ENCODE data around the gene KCNJ15.

The KCNJ15 gene

DNA sequence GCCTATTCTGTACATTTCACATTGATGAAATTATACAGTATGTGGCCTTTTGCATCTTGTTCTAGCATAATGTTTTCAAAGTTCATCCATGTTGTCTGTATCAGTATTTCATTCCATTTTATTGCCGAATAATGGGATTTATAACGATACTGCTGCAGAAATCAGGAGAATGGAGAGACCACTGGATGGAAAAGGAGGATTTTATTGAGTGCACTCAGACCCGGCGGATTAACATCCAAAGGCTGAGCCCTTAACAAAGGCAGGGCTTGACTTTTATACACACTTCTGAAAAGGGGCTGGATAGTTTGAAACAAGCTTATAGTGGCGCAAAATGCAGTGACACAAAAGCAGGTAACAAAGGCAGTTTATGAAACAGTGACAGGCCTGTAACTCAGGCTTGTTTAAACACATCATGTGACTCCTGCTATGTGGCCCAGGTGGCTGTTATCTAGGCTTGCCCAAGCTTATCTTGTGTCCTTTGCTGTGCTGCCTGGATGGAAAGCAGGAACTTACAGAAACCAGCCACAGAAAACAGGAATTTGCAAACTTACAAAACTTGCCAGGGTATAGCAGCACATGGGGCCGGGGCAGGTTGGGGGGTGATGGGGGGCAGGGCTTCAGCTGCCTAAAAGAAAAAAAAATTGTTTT lies 32.8 kb upstream of the KCNJ15 start:
- ATAC-seq: no peak
- TF ChIP-seq ZNF70 (CRISPR knock-in tag; IDR thresholded peaks at IDR 0.05): no peak
- TF ChIP-seq RARB (CRISPR knock-in tag; IDR thresholded peaks at IDR 0.05): no peak
- TF ChIP-seq ZNF8 (CRISPR knock-in tag; IDR thresholded peaks at IDR 0.05): no peak
- TF ChIP-seq SNAI2 (CRISPR knock-in tag; IDR thresholded peaks at IDR 0.05): no peak
- TF ChIP-seq ZFP3 (CRISPR knock-in tag; IDR thresholded peaks at IDR 0.05): no peak
- TF ChIP-seq ARNTL (CRISPR knock-in tag; IDR thresholded peaks at IDR 0.05; ENCODE audit: borderline replicate concordance, low read depth): no peak
- TF ChIP-seq, protein P1, sequence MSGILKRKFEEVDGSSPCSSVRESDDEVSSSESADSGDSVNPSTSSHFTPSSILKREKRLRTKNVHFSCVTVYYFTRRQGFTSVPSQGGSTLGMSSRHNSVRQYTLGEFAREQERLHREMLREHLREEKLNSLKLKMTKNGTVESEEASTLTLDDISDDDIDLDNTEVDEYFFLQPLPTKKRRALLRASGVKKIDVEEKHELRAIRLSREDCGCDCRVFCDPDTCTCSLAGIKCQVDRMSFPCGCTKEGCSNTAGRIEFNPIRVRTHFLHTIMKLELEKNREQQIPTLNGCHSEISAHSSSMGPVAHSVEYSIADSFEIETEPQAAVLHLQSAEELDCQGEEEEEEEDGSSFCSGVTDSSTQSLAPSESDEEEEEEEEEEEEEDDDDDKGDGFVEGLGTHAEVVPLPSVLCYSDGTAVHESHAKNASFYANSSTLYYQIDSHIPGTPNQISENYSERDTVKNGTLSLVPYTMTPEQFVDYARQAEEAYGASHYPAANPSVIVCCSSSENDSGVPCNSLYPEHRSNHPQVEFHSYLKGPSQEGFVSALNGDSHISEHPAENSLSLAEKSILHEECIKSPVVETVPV (CRISPR knock-in tag; IDR thresholded peaks at IDR 0.05): no peak
- TF ChIP-seq, protein P2, sequence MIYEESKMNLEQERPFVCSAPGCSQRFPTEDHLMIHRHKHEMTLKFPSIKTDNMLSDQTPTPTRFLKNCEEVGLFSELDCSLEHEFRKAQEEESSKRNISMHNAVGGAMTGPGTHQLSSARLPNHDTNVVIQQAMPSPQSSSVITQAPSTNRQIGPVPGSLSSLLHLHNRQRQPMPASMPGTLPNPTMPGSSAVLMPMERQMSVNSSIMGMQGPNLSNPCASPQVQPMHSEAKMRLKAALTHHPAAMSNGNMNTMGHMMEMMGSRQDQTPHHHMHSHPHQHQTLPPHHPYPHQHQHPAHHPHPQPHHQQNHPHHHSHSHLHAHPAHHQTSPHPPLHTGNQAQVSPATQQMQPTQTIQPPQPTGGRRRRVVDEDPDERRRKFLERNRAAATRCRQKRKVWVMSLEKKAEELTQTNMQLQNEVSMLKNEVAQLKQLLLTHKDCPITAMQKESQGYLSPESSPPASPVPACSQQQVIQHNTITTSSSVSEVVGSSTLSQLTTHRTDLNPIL (CRISPR knock-in tag; IDR thresholded peaks at IDR 0.05; ENCODE audit: low read depth): no peak
- no peak for TF ChIP-seq PPARA (CRISPR knock-in tag; IDR thresholded peaks at IDR 0.05; ENCODE audit: borderline replicate concordance)
- no peak for TF ChIP-seq BACH2 (CRISPR knock-in tag; IDR thresholded peaks at IDR 0.05; ENCODE audit: borderline replicate concordance)

DNA sequence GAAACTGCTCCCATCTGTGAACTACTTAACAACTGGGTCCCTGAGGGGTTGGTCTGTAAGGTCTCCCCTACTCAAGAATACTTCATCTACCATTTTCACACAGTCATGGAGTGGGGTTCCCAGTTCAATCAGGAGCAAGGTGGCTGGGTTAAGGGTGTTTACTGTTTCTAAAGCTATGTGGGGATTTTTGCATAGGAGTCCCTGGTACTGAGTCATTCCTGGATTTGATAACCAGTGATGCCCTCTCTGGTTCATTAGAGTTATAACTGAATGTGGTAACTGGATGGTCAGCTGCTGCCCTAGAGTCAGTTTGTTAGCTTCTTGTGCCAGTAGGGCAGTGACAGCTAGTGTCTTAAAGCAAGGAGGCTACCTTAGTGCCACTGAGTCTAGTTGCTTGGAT lies 29.4 kb upstream of the KCNJ15 start:
- no peak for ATAC-seq
- no peak for TF ChIP-seq SNAI2 (CRISPR knock-in tag; IDR thresholded peaks at IDR 0.05)
- TF ChIP-seq ZFP3 (CRISPR knock-in tag; IDR thresholded peaks at IDR 0.05): no peak
- TF ChIP-seq, protein P3, sequence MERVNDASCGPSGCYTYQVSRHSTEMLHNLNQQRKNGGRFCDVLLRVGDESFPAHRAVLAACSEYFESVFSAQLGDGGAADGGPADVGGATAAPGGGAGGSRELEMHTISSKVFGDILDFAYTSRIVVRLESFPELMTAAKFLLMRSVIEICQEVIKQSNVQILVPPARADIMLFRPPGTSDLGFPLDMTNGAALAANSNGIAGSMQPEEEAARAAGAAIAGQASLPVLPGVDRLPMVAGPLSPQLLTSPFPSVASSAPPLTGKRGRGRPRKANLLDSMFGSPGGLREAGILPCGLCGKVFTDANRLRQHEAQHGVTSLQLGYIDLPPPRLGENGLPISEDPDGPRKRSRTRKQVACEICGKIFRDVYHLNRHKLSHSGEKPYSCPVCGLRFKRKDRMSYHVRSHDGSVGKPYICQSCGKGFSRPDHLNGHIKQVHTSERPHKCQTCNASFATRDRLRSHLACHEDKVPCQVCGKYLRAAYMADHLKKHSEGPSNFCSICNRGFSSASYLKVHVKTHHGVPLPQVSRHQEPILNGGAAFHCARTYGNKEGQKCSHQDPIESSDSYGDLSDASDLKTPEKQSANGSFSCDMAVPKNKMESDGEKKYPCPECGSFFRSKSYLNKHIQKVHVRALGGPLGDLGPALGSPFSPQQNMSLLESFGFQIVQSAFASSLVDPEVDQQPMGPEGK (CRISPR knock-in tag; IDR thresholded peaks at IDR 0.05; ENCODE audit: borderline replicate concordance): no peak
- TF ChIP-seq, protein P4, sequence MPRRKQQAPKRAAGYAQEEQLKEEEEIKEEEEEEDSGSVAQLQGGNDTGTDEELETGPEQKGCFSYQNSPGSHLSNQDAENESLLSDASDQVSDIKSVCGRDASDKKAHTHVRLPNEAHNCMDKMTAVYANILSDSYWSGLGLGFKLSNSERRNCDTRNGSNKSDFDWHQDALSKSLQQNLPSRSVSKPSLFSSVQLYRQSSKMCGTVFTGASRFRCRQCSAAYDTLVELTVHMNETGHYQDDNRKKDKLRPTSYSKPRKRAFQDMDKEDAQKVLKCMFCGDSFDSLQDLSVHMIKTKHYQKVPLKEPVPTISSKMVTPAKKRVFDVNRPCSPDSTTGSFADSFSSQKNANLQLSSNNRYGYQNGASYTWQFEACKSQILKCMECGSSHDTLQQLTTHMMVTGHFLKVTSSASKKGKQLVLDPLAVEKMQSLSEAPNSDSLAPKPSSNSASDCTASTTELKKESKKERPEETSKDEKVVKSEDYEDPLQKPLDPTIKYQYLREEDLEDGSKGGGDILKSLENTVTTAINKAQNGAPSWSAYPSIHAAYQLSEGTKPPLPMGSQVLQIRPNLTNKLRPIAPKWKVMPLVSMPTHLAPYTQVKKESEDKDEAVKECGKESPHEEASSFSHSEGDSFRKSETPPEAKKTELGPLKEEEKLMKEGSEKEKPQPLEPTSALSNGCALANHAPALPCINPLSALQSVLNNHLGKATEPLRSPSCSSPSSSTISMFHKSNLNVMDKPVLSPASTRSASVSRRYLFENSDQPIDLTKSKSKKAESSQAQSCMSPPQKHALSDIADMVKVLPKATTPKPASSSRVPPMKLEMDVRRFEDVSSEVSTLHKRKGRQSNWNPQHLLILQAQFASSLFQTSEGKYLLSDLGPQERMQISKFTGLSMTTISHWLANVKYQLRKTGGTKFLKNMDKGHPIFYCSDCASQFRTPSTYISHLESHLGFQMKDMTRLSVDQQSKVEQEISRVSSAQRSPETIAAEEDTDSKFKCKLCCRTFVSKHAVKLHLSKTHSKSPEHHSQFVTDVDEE (CRISPR knock-in tag; IDR thresholded peaks at IDR 0.05): no peak
- TF ChIP-seq ZNF8 (CRISPR knock-in tag; IDR thresholded peaks at IDR 0.05): no peak
- TF ChIP-seq, protein P2 (CRISPR knock-in tag; IDR thresholded peaks at IDR 0.05; ENCODE audit: low read depth): no peak
- TF ChIP-seq, protein P5, sequence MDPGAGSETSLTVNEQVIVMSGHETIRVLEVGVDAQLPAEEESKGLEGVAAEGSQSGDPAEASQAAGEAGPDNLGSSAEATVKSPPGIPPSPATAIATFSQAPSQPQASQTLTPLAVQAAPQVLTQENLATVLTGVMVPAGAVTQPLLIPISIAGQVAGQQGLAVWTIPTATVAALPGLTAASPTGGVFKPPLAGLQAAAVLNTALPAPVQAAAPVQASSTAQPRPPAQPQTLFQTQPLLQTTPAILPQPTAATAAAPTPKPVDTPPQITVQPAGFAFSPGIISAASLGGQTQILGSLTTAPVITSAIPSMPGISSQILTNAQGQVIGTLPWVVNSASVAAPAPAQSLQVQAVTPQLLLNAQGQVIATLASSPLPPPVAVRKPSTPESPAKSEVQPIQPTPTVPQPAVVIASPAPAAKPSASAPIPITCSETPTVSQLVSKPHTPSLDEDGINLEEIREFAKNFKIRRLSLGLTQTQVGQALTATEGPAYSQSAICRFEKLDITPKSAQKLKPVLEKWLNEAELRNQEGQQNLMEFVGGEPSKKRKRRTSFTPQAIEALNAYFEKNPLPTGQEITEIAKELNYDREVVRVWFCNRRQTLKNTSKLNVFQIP (CRISPR knock-in tag; IDR thresholded peaks at IDR 0.05; ENCODE audit: borderline replicate concordance, low read depth): no peak
- TF ChIP-seq ZC3H10 (CRISPR knock-in tag; IDR thresholded peaks at IDR 0.05): no peak
- TF ChIP-seq ISL1 (CRISPR knock-in tag; IDR thresholded peaks at IDR 0.05): no peak

DNA sequence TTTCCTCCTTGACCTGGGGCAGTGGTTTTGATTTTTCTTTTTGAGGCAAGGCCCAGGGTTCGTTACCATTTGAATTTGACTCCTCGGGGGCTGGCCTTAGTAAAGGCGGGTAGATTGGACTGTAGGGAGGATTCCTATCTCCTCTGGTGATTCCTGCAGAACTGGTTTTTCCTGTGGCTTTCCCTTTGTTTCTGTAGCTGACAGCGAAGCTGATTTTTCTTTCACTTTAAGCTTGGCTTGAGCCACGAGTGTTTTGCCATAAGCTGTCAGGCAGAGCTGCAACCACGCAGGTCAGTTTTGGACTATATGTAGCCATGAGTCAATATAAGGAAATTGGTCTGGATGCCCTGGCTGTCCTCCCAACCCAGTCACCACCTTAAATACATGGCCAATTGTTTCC lies 28.7 kb upstream of the KCNJ15 start:
- TF ChIP-seq, protein P3 (CRISPR knock-in tag; IDR thresholded peaks at IDR 0.05; ENCODE audit: borderline replicate concordance): no peak
- TF ChIP-seq TCF4 (CRISPR knock-in tag; IDR thresholded peaks at IDR 0.05; ENCODE audit: borderline replicate concordance) (no peak), CSDC2 (CRISPR knock-in tag; IDR thresholded peaks at IDR 0.05) (no peak), SNAI2 (CRISPR knock-in tag; IDR thresholded peaks at IDR 0.05) (no peak), RARB (CRISPR knock-in tag; IDR thresholded peaks at IDR 0.05) (no peak), ZFP30 (CRISPR knock-in tag; IDR thresholded peaks at IDR 0.05) (no peak), ZNF565 (CRISPR knock-in tag; conservative IDR thresholded peaks at IDR 0.05; ENCODE audit: low read depth) (no peak), ZNF8 (CRISPR knock-in tag; IDR thresholded peaks at IDR 0.05) (no peak), ZC3H10 (CRISPR knock-in tag; IDR thresholded peaks at IDR 0.05) (no peak), GLIS3 (CRISPR knock-in tag; IDR thresholded peaks at IDR 0.05) (no peak), ARNTL (CRISPR knock-in tag; IDR thresholded peaks at IDR 0.05; ENCODE audit: borderline replicate concordance, low read depth) (no peak), ZNF70 (CRISPR knock-in tag; IDR thresholded peaks at IDR 0.05) (no peak), ESRRG (CRISPR knock-in tag; IDR thresholded peaks at IDR 0.05) (no peak)
- TF ChIP-seq, protein P5 (CRISPR knock-in tag; IDR thresholded peaks at IDR 0.05; ENCODE audit: borderline replicate concordance, low read depth): no peak
- ATAC-seq: no peak

Data from SK-N-SH treated with all-trans-retinoic acid at 6 μM for 48 hours (cell line).